Measurements from ENCODE around the gene LARGE1. TPM values are rescaled to one million over a fixed set of nuclear protein-coding genes. Genes with fewer than 3 reads are reported as not detected.

LARGE1 gene
- total RNA-seq, 1 donor from 2014 or later = 35.5 TPM

DNA sequence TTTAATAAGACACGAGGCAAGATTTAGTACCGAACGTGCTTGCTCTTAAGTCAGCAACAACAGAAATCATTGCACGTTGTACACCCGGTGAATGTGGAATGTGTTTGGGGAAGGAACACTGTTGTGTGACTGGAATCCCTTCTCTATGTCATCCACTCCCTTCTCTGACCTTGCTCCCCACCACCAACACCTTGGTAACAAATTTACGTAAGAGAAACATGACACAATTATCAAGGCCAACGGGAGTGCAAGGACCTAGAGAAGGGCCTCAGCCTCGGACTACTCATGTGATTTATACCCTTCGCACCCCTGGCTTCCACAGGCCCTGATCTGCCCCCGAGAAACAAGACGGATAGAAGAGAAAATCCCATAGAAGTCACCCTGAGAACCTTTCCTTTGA, 236.2 kb downstream of the LARGE1 start:
- DNase-seq (ENCODE audit: low spot score in 2 of 2) (no peak), FAIRE-seq (no peak)

DNA sequence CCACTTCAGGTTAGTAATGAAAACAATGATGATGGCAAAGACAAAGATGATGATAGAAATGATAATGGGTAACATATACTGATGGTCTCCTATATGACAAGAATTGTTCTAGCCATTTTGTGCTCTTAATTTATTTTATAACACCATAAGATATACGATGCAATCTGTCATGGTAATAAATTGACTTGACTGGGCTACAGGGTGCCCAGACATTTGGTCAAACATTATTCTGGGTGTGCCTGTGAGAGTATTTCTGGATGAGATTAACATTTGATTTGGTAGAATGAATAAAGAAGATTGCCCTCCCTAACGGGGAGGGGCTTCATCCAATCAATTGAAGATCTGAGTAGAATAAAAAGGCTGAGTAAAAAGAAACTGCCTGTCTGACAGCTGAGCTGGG, 237.3 kb downstream of the LARGE1 start:
- FAIRE-seq (no peak), DNase-seq (ENCODE audit: low spot score in 2 of 2) (no peak)

- DNase-seq (ENCODE audit: low spot score in 2 of 2) (no peak), FAIRE-seq (no peak)
These were observed 239.6 kb downstream of the LARGE1 start for GRCh38 chr22:33680632-33681031.

- FAIRE-seq = no peak
- DNase-seq (ENCODE audit: low spot score in 2 of 2) = no peak
These were observed 241.8 kb downstream of the LARGE1 start for GRCh38 chr22:33678523-33678922.

- DNase-seq (ENCODE audit: low spot score in 2 of 2) (no peak), FAIRE-seq (no peak)
These were observed 242.7 kb downstream of the LARGE1 start for GRCh38 chr22:33677536-33677935.

DNA sequence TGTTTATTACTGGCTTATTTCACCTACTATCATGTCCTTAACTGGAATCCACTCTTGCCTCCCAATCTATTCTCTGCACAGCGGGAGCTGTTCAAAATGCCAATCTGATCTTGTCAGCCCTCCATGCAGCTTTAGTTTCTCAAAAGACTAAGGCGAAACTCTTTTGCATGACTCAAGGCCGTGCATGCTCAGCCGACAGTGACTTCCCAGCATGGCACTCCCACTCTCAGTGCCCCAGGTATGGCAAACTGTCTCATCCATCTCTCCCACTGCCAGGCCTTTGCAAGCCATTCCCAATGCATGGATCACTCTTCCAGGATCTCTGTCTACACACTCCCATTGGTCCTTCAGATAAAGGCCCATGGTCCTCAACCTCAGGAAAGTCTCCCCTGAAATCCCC, 245.9 kb downstream of the LARGE1 start:
- no peak for FAIRE-seq
- DNase-seq (ENCODE audit: low spot score in 2 of 2) = no peak

GRCh38 chr22:33669746-33670145, 250.5 kb downstream of the LARGE1 start:
- FAIRE-seq = no peak
- no peak for DNase-seq (ENCODE audit: low spot score in 2 of 2)

- FAIRE-seq (no peak), DNase-seq (ENCODE audit: low spot score in 2 of 2) (no peak)
These were observed 253.2 kb downstream of the LARGE1 start for GRCh38 chr22:33666961-33667619.

DNA sequence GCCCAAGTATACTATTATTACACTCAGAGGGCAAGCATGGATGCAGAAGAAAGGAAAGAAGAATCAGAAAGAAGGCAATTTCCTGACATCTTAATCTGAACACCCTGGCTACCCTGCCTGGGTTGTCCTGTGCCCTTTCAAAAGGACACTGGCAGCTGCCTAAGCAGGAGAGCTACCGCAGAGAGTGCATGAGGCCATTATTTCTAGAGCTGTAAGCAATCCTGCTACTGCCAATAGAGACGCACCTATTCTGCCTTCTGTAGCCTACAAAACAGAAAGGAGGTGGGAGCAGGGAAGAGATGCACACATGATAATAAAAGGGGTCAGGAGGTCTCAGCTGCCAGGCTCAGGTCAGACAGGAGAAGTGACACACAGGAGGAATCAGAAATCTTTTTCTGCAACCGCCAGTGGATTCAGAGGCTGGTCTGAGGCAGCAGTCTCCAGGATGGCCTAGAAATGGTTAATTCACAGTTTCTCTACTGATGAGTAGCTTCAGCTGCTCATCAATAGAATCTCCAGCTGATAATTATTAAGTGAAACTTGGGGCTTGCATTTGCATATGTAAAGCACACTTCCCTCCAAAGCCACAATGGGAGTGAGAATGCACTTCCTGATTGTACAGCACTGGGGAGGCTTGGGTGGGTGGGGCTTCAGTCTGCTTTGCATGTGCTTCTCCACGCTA, 253.9 kb downstream of the LARGE1 start:
- DNase-seq (ENCODE audit: low spot score in 2 of 2) (no peak), FAIRE-seq (no peak)

DNA sequence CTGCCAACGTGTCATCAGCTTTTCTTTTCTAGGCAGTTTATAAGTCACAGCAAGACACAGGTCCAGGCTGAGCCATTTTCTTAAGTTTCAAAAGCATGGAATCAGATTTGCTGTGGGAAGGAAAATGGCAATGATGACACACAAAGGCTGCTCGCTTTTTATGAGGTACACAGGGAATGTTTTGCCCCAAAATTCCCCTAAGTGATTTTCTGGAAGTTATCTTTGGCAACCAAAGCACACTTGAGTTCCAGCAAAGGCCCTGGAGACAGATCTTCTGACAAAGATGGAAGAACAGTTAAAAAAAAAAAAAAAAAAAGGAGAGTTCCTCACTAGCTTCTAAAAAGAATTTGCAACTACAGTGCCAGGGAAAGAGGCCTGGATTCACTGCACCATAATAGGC, 260.8 kb downstream of the LARGE1 start:
- FAIRE-seq (no peak), DNase-seq (ENCODE audit: low spot score in 2 of 2) (no peak)

GRCh38 chr22:33658775-33659174, 261.5 kb downstream of the LARGE1 start:
- FAIRE-seq (no peak), DNase-seq (ENCODE audit: low spot score in 2 of 2) (no peak)

GRCh38 chr22:33657670-33658069, 262.6 kb downstream of the LARGE1 start:
- no peak for DNase-seq (ENCODE audit: low spot score in 2 of 2)
- FAIRE-seq = no peak

DNA sequence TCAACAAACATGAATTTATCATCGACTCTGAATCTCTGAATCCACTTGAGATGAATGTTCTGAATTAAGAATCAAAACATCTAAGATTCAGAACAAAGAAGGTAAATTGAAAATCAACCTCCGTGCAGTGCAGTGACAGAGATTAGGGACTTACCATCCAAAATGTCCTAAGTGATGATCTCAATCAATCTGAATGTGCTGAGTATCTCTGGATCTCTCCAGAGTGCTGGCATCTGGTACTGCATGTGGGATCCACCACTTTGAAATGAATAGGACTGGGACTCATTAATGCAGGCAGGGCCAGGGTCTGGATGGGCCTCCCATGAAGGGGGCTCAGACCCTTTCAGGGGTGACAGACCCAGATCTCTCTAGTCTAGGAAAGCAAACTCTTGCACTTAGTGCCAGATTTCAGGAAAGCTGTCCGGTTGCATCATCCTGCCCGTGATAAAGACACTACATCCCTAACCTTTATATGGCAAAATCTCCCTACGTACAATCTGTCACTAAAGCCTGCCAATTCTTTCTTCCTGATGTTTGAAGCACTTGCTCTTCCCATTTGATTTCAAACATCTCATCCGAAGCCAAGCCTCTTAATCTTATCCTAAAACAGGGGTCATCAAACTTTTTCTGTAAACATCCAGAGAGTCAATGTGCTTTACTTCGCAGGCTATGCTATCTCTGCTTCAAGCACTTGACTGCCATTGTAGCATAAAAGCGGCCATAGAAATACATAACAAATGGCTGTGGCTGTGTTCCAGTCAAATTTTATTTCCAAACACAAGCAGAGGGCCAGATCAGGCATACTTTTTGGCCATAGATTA, 263.3 kb downstream of the LARGE1 start:
- DNase-seq (ENCODE audit: low spot score in 2 of 2) (no peak), FAIRE-seq (no peak)

GRCh38 chr22:33654173-33654895, 265.9 kb downstream of the LARGE1 start:
- FAIRE-seq (no peak), DNase-seq (ENCODE audit: low spot score in 2 of 2) (no peak)

DNA sequence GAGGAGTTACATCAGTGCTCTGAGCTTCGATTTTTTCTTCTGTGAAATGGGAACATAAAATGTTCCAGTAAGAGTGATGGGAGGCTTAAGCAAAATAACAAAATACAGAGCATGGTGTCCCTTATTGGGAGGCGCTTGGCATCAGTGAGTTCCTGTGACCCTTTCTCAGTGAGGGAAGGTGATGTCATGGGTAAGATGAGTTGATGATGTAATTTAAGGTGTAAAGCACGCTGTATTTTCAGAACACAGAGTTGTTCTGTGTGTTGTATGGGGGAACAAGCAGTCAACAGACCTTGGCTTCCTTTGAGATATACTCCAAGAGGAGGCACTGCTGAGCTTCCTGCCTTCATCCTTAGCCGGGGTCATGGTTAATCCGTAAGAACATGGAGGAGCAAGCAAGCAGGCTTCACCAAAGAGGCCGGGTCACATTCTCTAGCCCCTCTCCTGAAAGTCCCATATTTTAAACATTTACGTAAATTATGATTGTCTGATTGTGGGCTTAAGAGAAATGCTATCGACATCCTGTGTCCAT, 266.7 kb downstream of the LARGE1 start:
- no peak for FAIRE-seq
- DNase-seq (ENCODE audit: low spot score in 2 of 2) = no peak

DNA sequence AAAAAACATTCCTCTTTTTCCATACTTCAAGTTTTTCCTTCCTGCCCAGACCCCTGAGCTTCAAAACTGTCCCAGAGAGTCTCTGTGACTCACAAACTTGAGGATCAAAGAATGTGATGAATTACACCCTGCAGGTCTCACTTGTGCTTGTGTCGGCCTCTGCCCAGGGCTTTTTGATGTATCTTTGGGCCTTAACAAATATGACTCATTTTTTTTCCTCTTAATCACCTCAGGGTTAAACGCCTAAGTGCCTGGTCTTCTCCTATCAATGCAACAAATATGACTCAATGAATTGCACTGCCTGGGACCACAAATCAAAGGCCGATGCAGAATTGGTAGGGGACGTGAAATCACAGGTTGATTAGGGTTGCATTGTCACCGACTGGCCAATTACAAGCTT, 267.7 kb downstream of the LARGE1 start:
- FAIRE-seq (no peak), DNase-seq (ENCODE audit: low spot score in 2 of 2) (no peak)

DNA sequence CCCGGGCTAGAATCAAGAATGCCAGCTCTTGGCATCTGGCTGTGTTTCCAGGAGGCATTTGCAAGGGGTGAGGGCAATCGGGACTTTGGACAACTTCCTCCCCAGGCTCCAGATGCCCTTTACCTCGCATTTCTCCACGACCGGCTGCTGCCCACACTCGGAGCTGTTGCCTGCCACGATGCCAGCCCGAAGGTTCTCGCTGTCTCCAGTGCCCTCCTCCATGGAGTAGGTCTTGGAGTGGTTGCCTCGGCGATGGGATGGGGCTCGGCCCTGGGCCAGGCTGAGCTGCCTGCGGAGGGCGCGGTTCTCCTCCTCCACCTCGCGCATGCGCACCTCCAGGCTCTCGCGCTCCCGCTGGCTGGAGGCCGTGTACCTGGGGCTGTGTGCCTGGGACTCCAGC, 270.0 kb downstream of the LARGE1 start:
- no peak for FAIRE-seq
- no peak for DNase-seq (ENCODE audit: low spot score in 2 of 2)

DNA sequence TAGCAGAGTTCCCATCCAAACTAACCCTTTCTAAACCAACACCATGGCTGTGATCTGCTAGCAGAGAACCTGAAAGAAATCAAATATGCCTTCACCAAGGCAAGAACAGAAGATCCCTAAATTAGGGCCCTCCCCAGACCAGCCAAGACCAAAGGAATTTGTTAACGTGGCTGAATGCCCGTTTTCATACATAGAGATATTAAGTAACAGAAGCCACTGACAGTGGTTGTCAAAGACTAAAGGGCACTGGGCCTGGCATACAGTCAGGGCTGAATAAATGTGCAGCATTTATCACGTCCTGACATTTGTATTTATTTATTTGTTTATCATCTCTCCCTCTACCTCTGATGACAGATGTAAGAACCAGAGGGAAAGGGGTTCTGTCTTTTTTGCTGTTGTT, 271.8 kb downstream of the LARGE1 start:
- no peak for DNase-seq (ENCODE audit: low spot score in 2 of 2)
- FAIRE-seq = no peak

DNA sequence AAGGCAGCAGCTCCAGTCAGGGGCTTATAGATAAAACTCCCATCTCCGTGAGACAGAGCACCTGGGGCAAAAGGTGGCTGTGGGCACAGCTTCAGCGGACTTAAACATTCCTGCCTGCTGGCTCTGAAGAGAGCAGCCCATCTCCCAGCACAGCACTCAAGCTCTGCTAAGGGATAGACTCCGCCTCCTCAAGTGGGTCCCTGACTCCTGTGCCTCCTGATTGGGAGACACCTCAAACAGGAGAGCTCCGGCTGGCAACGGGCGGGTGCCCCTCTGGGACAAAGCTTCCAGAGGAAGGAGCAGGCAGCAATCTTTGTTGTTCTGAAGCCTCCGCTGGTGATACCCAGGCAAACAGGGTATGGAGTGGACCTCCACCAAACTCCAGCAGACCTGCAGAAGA, 279.4 kb downstream of the LARGE1 start:
- no peak for FAIRE-seq

DNA sequence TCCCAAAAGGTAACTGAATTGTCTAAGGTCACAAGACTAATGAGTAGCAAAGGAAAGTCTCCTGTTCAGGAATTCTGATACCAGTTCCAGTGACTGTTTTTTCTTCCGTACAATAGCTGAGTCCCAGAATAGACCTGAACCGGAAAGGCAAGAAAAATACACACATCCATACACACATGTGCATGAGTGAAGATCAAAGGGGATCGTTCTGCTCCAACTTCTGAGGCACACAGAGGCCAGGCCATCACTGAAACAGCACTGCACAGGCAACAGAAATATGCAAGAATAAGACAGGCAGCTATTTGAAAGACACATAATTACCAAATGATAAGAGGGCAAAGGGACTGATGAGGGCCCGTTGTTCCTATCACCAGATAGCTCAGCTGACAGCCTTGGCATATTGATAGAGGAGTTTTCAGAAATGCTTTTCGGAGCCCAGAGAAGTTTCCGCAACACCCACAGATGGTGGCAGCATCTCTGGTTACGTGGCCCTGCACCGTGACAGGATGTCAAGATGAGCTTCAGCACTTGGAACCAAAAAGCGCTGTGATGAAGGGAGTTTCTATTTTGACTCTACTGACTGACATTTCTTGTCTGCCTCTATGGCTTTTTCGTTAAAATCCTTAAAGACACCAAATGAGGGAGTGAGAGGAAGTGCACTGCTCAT, 280.6 kb downstream of the LARGE1 start:
- no peak for DNase-seq (ENCODE audit: low spot score in 2 of 2)
- FAIRE-seq = no peak

More for the DNA sequence above, 279.4 kb downstream of the LARGE1 start:
- DNase-seq (ENCODE audit: low spot score in 2 of 2) = no peak

All from frontal cortex (tissue), 4 donors.